ENCODE results near the gene G3BP2.

The G3BP2 gene

GRCh38 chr4:75643651-75644050 lies 29.6 kb downstream of the G3BP2 start:
- DNase-seq (ENCODE audit: low read depth in 3 of 3, low spot score in 1 of 3), result no peak

DNA sequence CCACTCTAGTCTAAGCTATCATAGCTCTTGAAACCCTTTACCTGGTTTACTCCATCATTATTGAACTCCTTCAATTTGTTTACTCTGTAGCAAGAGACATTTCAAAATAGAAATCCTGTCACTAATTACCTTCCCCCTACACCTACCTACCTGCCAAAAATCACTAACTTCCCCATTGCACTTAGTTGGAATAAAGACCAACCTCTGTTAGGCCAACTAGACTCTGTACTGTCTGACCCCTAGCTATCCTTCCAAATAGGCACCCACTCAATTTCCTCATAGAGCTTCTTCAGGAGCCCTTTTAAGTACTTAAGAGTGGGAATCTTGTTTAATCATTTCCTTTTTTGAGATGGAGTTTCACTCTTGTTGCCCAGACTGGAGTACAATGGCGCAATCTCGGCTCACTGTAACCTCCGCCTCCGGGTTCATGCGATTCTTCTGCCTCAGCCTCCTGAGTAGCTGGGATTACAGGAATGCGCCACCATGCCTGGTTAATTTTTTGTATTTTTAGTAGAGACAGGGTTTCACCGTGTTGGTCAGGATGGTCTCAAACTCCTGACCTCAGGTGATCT lies 34.0 kb downstream of the G3BP2 start:
- DNase-seq (ENCODE audit: low read depth in 3 of 3, low spot score in 1 of 3), result no peak

- no peak for DNase-seq (ENCODE audit: low read depth in 3 of 3, low spot score in 1 of 3)
Observed at GRCh38 chr4:75637827-75638226, 35.4 kb downstream of the G3BP2 start.

GRCh38 chr4:75637176-75637575 lies 36.0 kb downstream of the G3BP2 start:
- DNase-seq (ENCODE audit: low read depth in 3 of 3, low spot score in 1 of 3), result no peak

DNA sequence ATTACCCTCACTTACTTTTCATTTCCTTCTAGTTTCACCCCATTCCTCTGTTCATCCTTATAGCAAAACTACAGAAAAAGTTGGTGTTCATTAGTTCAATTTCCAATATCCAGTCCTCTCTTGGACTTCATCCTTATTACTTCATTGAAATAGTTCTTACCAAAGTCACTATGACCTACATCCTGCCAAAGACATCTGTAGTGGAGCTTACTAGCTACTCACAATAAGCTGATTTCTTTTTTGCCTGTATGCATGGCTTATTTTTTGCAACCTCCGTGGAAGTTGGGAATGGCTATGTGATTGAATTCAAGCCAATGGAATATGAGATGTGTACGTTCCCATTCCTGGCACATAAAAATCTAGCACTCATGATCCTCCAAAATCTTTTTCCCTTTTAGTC lies 38.3 kb downstream of the G3BP2 start:
- no peak for DNase-seq (ENCODE audit: low read depth in 3 of 3, low spot score in 1 of 3)

GRCh38 chr4:75634281-75634680 lies 38.9 kb downstream of the G3BP2 start:
- DNase-seq (ENCODE audit: low read depth in 3 of 3, low spot score in 1 of 3), result no peak

DNA sequence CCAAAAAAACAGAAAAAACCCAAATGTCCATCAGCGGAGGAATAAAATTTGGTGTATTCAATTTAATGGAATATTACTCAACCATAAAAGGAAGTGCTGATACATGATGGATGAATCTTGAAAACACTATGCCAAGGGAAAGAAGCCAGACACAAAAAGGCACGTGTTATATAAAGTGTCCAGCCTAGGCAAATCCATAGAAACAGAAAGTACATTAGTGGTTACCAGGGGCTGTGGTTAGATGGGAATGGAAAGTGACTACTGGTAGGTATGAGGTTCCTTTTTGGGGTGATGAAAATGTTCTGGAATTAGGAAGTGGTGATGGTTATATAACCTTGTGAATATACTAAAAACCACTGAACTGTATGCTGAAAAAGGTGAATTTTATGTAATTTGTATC lies 39.4 kb downstream of the G3BP2 start:
- DNase-seq (ENCODE audit: low read depth in 3 of 3, low spot score in 1 of 3), result no peak

DNA sequence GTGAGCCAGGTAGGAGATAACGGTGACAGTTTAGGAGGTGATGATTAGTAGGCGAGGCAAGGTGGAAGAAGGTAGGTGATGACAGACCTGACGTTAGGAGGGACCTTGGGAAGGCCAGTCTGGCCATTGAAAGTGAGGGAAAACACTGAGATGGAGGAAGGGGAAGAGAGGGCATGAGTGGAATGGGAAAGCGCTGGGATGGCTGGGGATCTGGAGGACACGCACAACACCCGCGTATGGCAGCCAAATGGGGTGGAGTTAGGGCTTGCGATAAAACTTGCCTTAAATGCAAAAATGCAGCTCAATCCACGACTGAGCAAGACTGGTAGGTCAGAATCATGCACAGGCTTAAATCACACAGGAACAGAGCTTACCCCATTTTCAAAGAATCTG lies 42.3 kb downstream of the G3BP2 start:
- DNase-seq (ENCODE audit: low read depth in 3 of 3, low spot score in 1 of 3), result no peak

DNA sequence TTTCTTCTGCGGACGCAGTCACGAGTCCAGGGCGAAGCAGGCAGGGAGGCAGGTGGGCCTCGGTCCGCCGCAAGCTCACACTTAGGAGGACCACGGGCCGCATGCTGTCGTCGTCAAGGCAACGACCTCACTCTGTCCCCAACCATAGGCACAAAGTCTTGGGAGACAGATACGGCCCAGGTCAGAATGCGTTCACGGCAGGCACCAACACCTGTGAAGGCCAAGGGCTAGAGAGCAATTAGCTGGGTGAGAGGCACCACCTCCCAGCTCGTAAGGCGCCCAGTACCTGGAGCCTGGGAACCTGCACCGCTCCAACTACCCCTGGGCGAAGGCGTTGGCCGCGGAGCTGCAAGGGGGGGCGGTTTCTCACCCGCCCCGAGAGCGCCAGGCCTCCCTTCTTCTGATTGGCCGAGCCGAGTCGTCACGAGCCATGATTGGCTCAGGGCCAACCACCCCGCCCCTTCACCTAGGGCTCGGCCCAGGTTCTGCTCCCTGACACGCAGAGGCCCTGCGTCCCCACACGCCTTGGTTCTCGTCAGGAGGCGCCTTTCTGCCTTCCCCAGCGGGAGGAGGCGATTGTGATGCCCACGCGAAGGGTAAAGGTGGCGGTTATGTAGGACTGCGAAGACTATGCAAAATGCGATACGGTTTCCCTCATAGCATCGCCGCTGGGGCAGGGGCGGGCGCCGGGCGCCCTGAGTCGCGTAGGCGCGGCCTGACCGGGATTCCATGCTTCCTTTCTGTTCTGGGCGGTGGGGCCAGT lies 42.9 kb downstream of the G3BP2 start, which contains the start of gene CDKL2:
TSS of gene CDKL2 (minus strand) at position 355 of the 763 bp plus-strand sequence. CDS start 4,540 bp downstream, outside the sequence.
- DNase-seq (ENCODE audit: low read depth in 3 of 3, low spot score in 1 of 3), result peak; percentile 78 to 87 (median 85)

- no peak for DNase-seq (ENCODE audit: low read depth in 3 of 3, low spot score in 1 of 3)
Observed at GRCh38 chr4:75629239-75629638, 44.0 kb downstream of the G3BP2 start.

- no peak for DNase-seq (ENCODE audit: low read depth in 3 of 3, low spot score in 1 of 3)
Observed at GRCh38 chr4:75623026-75623425, 50.2 kb downstream of the G3BP2 start.

- no peak for DNase-seq (ENCODE audit: low read depth in 3 of 3, low spot score in 1 of 3)
Observed at GRCh38 chr4:75621715-75622114, 51.5 kb downstream of the G3BP2 start.

DNA sequence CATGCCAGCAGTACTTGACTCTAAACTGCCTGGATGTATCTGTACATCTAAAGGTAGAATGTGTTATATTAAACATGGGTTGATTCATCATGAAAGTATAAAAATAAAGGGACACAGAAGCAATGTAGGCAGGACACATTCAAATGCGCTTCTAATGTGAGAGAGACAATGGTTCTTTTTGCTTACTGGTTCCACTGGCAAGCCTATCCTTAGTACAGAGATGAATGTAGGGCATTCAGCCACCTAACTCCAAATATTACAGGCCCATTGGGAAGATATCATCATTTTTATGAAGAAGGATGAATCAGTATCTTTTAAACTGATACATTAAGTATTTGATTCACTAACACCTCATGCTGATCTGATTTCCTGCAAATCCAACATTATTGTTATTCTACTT lies 60.9 kb downstream of the G3BP2 start:
- DNase-seq (ENCODE audit: low read depth in 3 of 3, low spot score in 1 of 3), result no peak

DNA sequence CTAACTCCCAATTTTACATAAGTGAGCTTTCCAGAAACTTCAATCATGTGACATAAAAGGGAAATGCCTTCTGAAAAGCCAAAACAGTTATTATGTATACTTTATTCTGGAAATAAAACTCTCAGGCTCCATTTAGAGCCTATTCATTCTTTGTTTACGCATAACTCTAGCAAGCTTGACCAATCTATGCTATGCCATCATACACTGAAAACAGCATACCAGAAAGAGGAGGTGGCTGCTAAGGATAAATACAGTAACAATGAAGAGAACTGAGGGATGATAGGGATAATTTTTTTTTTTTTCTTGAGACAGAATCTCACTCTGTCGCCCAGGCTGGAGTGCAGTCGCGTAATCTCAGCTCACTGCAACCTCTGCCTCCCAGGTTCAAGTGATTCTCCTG lies 67.3 kb downstream of the G3BP2 start:
- DNase-seq (ENCODE audit: low read depth in 3 of 3, low spot score in 1 of 3), result no peak

DNA sequence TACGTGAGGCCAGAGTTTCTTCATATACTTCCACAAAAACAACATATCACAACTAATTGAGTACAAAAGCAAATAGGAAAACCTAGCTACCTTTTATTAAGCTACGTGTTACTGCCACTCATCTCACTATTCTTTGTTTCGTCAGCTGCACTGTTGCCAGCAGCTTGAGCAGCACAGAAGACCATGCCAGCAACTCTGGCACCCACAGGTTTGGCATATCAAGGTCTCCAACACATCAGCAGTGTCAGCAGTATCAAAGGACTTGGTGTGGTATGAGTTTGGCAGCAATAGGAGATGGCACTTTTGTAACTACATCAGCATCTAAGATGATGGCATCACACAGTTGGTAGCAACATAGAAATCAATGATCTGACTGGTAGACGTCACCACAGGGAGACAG lies 73.6 kb downstream of the G3BP2 start:
- DNase-seq (ENCODE audit: low read depth in 3 of 3, low spot score in 1 of 3), result no peak

DNA sequence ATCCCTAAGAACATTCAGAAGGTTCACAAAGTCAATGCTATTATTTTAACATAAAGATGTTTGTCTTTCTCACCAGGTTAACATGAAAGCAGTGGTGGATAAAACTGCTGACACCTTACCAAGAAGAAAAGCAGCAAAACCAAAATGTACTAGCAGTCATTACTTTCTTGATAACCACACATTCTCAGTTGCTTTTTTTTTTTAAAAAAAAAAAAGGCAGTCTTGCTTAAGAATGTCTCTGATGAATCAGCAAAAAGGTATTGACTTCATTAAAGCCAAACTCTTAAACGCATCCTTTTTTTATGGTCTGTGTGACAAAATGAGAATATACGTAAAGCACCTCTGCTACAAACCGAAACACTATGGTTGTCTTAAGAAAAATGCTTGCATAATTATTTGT lies 74.8 kb downstream of the G3BP2 start:
- DNase-seq (ENCODE audit: low read depth in 3 of 3, low spot score in 1 of 3), result no peak

DNA sequence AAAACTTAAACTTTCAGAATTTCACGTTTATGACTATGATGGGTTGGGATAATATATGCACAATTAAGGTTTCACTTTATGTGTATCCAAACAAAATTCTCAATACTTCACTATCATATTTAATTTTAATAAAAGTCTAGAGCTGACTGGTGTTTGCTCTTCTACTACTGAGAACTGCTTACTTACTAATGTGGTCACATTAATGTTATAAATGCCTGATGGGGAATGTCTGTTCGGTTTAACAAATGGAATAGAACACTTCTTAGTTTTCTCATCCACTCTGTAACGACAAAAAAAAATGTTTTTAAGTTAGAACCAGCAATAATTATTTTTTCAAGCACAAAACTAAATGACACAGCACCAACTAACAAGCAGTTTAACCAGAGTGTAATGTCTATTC lies 77.2 kb downstream of the G3BP2 start:
- DNase-seq (ENCODE audit: low read depth in 3 of 3, low spot score in 1 of 3), result no peak

GRCh38 chr4:75593393-75593792 lies 79.8 kb downstream of the G3BP2 start:
- DNase-seq (ENCODE audit: low read depth in 3 of 3, low spot score in 1 of 3), result no peak
